Transverse colon (tissue), 4 donors: Measurements from ENCODE around the gene SNX11. TPM values are rescaled to one million over a fixed set of nuclear protein-coding genes. Genes with fewer than 3 reads are reported as not detected.
"Not testable (repeated sequence)": the region's sequence is repeated elsewhere in the genome, so short reads cannot be mapped to it uniquely, and the experiment has no call there.

Experiments
- DNase-seq: peaks from one replicate; pipeline ENCODE4 v3.0.0-alpha.2; 2019
- H3K27ac ChIP-seq, 4 donors: fragments of 200-600 bp; sonication (generic); 2 replicates each; pipeline ENCODE4 v1.5.1; 2016 to 2018; ENCODE audit warnings: inconsistent platforms in 4 of 4
- H3K27me3 ChIP-seq: fragments of 200-600 bp; sonication (generic); 2 replicates; pipeline ENCODE4 v1.5.1; 2017; ENCODE audit warnings: inconsistent platforms
- H3K36me3 ChIP-seq, 4 donors: fragments of 200-600 bp; sonication (generic); 2 replicates each; pipeline ENCODE4 v1.5.1; 2017 to 2019; ENCODE audit warnings: inconsistent platforms in 4 of 4
- H3K4me1 ChIP-seq, 4 donors: fragments of 200-600 bp; sonication (generic); 2 replicates each; pipeline ENCODE4 v1.5.1; 2017 to 2020; ENCODE audit warnings: inconsistent platforms in 4 of 4
- H3K4me3 ChIP-seq, 4 donors: fragments of 200-600 bp; sonication (generic); 1 replicate in 1 of 4; 2 replicates in 3 of 4; pipeline versions ENCODE4 v1.5.1 to v1.6.1; 2017 to 2019; ENCODE audit warnings: inconsistent platforms in 4 of 4
- H3K9me3 ChIP-seq, 2 donors: fragments of 200-600 bp; sonication (generic); 2 replicates each; pipeline ENCODE4 v1.5.1; 2017 to 2019; ENCODE audit warnings: inconsistent platforms in 2 of 2
- EP300 ChIP-seq: sonication (generic); formaldehyde crosslinking; IDR thresholded peaks from one replicate; pipeline ENCODE4 v1.6.1; 2017; ENCODE audit warnings: antibody characterized with exemption, low read depth
- POLR2A ChIP-seq: fragments of 450-650 bp; IDR thresholded peaks from one replicate; pipeline ENCODE4 v1.6.1; 2016; ENCODE audit warnings: antibody characterized with exemption, mild to moderate bottlenecking, moderate library complexity
- POLR2AphosphoS5 ChIP-seq, 3 donors: sonication (generic); formaldehyde crosslinking; IDR thresholded peaks; one replicate each; pipeline ENCODE4 v1.6.1; 2016; ENCODE audit warnings: antibody characterized with exemption in 3 of 3
- WGBS, 2 donors: methylation state at CpG; one replicate each; pipeline ENCODE4 v1.1.5; 2018; ENCODE audit warnings: low coverage in 1 of 2; 5-methylcytosine and 5-hydroxymethylcytosine counted together
- in situ Hi-C, 4 donors: fragments of 200-750 bp; cut with MboI; loops; one replicate each; pipeline versions ENCODE4 v1.15.0 to v1.15.1; 2017; ENCODE audit warnings: low sequenced_read_pairs in 3 of 4, low pct_ligation_motif_present in 1 of 4, low pct_unique_long_range_greater_than_20kb in 1 of 4
- intact Hi-C: fragments of 100-400 bp; cut with DNase I; formaldehyde crosslinking; loops from one replicate; pipeline ENCODE4 v1.15.1; 2023; ENCODE audit warnings: low total_unique reads
- total RNA-seq, 4 donors: library from RNA; depleted of rRNA; stranded (reverse); fragments of >200 nt; gene quantifications; one replicate each; pipeline ENCODE4 v1.1.0, GENCODE V29; 2016
- TF ChIP-seq, protein P1 (sequence below), 5 experiments: fragments of 200-600 bp in 3 of 5; fragments of 450-650 bp in 2 of 5; sonication (generic) in 3 of 5; IDR thresholded peaks; 1 replicate in 2 of 5; 2 replicates in 3 of 5; pipeline ENCODE4 v1.5.1; 2016 to 2017; ENCODE audit warnings: antibody characterized with exemption in 5 of 5, inconsistent platforms in 3 of 5, mild to moderate bottlenecking in 2 of 5, moderate library complexity in 1 of 5

The SNX11 gene
- total RNA-seq, 4 donors from 2014 or later: 2.0 to 24.3 (median 14.1) TPM

DNA sequence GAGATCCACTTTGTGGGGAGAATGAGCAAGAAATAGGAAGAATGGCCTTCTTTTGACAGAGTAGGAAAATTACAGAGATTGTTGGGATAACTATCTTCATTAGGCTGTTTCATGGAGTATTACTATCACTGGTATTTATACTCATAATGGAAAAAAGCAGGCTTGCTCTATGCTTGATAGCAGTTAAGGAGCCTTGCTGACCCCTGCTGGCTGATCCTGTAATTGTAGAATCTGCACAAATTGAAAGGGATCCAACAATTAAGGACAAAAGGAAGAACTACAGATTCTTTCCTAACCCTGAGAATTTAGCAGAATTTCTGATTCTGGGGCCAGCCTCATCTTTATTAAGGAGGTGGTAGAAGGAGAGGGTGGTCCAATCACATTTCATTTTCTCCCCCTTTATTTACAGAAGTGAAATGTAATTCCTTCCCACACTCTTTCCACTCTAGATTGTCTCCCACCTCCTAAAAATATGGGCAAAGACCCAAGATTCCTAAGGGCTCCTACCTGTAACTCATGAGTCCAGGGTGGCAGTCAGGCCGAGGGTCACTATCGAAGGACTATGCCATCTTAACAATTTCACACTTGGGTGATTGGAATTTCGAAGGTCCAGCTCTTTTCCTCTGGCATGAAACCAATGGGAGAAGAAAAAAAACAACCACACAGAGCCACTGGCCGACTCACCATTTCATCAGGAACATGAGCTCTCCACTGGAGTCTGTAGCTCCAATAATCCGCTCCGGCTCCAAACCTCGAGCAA is 33.1 kb upstream of the SNX11 start:
- peaks cover 0 to 18% (median 9%) of the 10 kb centered on the region in 4 donors for H3K36me3 ChIP-seq
- H3K4me1 ChIP-seq: no peaks in the 10 kb centered on the region
- no peak overlapping the region for H3K4me3 ChIP-seq
- no peaks in the 10 kb centered on the region for H3K9me3 ChIP-seq
- DNase-seq: peak; percentile 84
- in situ Hi-C loops: loop anchor here in 3 of 4 donors (5.0 to 10.0 kb wide), 2 partner anchors 42 to 50 kb away; no protein-coding TSS in a partner anchor
- no peaks in the 10 kb centered on the region for H3K27me3 ChIP-seq
- intact Hi-C loops: loop anchor here (2.0 to 10.0 kb wide), 2 partner anchors 48 to 50 kb away; no protein-coding TSS in a partner anchor
- 75 to 78% methylated on average over 7 of the region's 7 CpGs for WGBS, 2 donors
- H3K27ac ChIP-seq: no peak overlapping the region
- peak in 1 of 3 donors; percentile 31 for TF ChIP-seq POLR2AphosphoS5 (IDR thresholded peaks at IDR 0.05)
- TF ChIP-seq EP300: no peak
- TF ChIP-seq, protein P1, sequence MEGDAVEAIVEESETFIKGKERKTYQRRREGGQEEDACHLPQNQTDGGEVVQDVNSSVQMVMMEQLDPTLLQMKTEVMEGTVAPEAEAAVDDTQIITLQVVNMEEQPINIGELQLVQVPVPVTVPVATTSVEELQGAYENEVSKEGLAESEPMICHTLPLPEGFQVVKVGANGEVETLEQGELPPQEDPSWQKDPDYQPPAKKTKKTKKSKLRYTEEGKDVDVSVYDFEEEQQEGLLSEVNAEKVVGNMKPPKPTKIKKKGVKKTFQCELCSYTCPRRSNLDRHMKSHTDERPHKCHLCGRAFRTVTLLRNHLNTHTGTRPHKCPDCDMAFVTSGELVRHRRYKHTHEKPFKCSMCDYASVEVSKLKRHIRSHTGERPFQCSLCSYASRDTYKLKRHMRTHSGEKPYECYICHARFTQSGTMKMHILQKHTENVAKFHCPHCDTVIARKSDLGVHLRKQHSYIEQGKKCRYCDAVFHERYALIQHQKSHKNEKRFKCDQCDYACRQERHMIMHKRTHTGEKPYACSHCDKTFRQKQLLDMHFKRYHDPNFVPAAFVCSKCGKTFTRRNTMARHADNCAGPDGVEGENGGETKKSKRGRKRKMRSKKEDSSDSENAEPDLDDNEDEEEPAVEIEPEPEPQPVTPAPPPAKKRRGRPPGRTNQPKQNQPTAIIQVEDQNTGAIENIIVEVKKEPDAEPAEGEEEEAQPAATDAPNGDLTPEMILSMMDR (IDR thresholded peaks at IDR 0.05): peak; percentile 72 to 91 (median 79)

DNA sequence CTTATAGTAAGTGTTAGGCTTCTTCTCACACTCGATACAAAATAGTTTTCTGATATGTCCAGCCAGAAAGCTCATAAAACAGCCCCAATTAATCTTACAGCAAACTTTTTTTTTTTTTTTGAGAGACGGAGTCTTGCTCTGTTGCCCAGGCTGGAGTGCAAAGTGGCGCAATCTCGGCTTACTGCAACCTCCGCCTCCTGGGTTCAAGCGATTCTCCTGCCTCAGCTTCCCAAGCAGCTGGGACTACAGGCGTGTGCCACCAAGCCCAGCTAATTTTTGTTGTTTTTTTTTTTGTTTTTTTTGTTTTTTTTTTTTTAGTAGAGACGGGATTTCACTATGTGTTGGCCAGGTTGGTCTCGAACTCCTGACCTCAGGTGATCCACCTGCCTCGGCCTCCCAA is 30.4 kb upstream of the SNX11 start:
- intact Hi-C loops: loop anchor here (10.0 kb wide), 1 partner anchor 48 kb away; no protein-coding TSS in a partner anchor
- not testable (repeated sequence) for H3K4me1 ChIP-seq, H3K27ac ChIP-seq, H3K4me3 ChIP-seq, H3K27me3 ChIP-seq, H3K9me3 ChIP-seq, DNase-seq
- 89 to 94% methylated on average over 3 to 10 of the region's 10 CpGs for WGBS, 2 donors
- H3K36me3 ChIP-seq: peaks cover 0 to 18% (median 6%) of the 10 kb centered on the region in 4 donors
- in situ Hi-C loops: loop anchor here in 2 of 4 donors (10.0 kb wide), 1 partner anchor 52 kb away; no protein-coding TSS in a partner anchor

DNA sequence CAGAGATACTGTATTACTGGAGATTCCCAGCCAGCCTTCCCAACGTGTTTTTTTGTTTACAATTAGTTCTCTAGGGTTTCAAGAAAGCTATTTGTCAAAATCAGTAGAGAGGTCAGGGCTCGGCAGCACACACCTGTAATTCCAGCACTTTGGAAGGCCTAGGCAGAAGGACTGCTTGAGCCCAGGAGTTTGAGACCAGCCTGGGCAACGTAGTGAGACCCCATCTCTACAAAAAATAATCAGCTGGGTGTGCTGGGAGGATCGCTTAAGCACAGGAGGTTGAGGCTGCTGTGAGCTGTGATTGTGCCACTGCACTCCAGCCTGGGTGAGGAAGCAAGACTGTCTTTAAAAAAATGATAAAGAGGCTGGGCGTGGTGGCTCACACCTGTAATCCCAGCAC is 25.7 kb upstream of the SNX11 start:
- Histone ChIP-seq H3K9me3 (no peaks in the 10 kb centered on the region), H3K36me3 (peaks cover 0 to 1% (median 0%) of the 10 kb centered on the region in 4 donors), H3K27ac (no peak overlapping the region), H3K4me3 (no peak overlapping the region), H3K4me1 (peaks cover 0 to 18% (median 17%) of the 10 kb centered on the region in 4 donors), H3K27me3 (no peaks in the 10 kb centered on the region)
- no peak for DNase-seq
- intact Hi-C loops (no loop called here), in situ Hi-C loops (loop anchor here in 3 of 4 donors (5.0 to 10.0 kb wide), 3 partner anchors 45 to 53 kb away; no protein-coding TSS in a partner anchor)
- TF ChIP-seq, protein P1 (IDR thresholded peaks at IDR 0.05): no peak
- TF ChIP-seq EP300: no peak
- TF ChIP-seq POLR2AphosphoS5 (IDR thresholded peaks at IDR 0.05): no peak
- no peak for TF ChIP-seq POLR2A
- 61 to 77% methylated on average over 2 to 5 of the region's 5 CpGs for WGBS, 2 donors

DNA sequence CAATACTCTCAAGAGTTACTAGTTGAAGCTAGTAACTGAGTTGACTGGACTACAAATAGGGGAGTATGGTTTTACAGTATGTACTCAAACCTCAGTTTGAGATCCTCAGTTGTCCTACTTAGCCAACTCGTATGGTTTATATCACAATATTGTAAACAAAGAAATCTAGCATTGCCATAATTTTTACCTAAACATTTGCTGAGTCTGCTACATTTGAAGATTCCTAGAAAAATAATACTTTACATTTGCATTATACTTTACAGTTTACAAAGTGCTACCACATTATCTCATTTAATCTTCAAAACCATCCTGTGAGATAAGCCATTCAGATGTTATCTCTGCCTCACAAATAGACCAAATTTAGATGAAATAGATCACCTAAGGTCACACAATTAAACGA is 22.6 kb upstream of the SNX11 start:
- intact Hi-C loops: no loop called here
- no peak for DNase-seq
- H3K27me3 ChIP-seq: no peaks in the 10 kb centered on the region
- no peak overlapping the region for H3K4me3 ChIP-seq
- 22 to 49% methylated on average over 2 of the region's 2 CpGs for WGBS, 2 donors
- in situ Hi-C loops: loop anchor here in 3 of 4 donors (5.0 to 10.0 kb wide), 3 partner anchors 42 to 50 kb away; no protein-coding TSS in a partner anchor
- no peaks in the 10 kb centered on the region for H3K36me3 ChIP-seq
- no peaks in the 10 kb centered on the region for H3K9me3 ChIP-seq
- peaks cover 0 to 23% (median 17%) of the 10 kb centered on the region in 4 donors for H3K4me1 ChIP-seq
- no peak for TF ChIP-seq EP300
- TF ChIP-seq, protein P1 (IDR thresholded peaks at IDR 0.05): no peak
- TF ChIP-seq POLR2AphosphoS5 (IDR thresholded peaks at IDR 0.05): no peak
- no peak for TF ChIP-seq POLR2A
- H3K27ac ChIP-seq: no peak overlapping the region
